ENCODE measurements around the gene MEX3D. TPM values are rescaled to one million over a fixed set of nuclear protein-coding genes. Genes with fewer than 3 reads are reported as not detected.
"Not testable (repeated sequence)": the region's sequence is repeated elsewhere in the genome, so short reads cannot be mapped to it uniquely, and the experiment has no call there.

The MEX3D gene
- total RNA-seq, 4 donors from 2014 or later, result 2.4 to 7.9 (median 5.3) TPM

- TF ChIP-seq CTCF (IDR thresholded peaks at IDR 0.05 in 4 of 5, conservative IDR thresholded peaks at IDR 0.05 in 1 of 5), result no peak
- TF ChIP-seq POLR2A (IDR thresholded peaks at IDR 0.05), result no peak
- no peak overlapping the region for H3K4me3 ChIP-seq
- no peak overlapping the region for H3K27ac ChIP-seq
- DNase-seq, result no peak
- no peaks in the 10 kb centered on the region for H3K4me1 ChIP-seq
- H3K9me3 ChIP-seq, result no peaks in the 10 kb centered on the region
- in situ Hi-C loops (cut with MboI; ENCODE audit: low sequenced_read_pairs in 4 of 4), result loop anchor here in 1 of 4 donors (25.0 kb wide), 1 partner anchor 229 kb away; the partner anchor contains the start of gene ONECUT3
- no peak for ATAC-seq
- H3K36me3 ChIP-seq, result no peaks in the 10 kb centered on the region
- intact Hi-C loops (cut with DNase I; ENCODE audit: low total_unique reads), result no loop called here
- peaks cover 15 to 30% (median 17%) of the 10 kb centered on the region in 3 donors for H3K27me3 ChIP-seq
Observed at GRCh38 chr19:1533510-1534150, 34.5 kb downstream of the MEX3D start.

DNA sequence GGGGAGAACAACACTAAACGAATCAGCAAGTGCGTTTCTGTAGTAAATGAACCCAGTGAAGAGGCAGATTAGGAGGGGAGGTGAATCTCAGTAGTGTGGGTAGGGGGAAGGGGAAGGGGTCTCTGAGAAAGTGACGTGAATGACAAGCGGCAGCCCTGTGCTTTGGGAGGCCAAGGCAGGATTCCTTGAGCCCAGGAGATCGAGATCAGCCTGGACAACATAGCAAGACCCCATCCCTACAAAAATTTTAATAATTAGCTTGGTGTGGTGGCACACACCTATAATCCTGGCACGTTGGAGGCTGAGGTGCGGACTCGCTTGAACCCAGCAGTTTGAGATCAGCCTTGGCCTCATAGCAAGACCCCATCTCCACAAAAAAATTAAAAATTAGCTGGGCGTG, 36.1 kb downstream of the MEX3D start:
- H3K27ac ChIP-seq, result no peak overlapping the region
- no peak for DNase-seq
- TF ChIP-seq POLR2A (IDR thresholded peaks at IDR 0.05) (no peak), CTCF (IDR thresholded peaks at IDR 0.05 in 4 of 5, conservative IDR thresholded peaks at IDR 0.05 in 1 of 5) (no peak)
- intact Hi-C loops (cut with DNase I; ENCODE audit: low total_unique reads), result no loop called here
- no peaks in the 10 kb centered on the region for H3K36me3 ChIP-seq
- no peak overlapping the region for H3K4me3 ChIP-seq
- no peaks in the 10 kb centered on the region for H3K9me3 ChIP-seq
- in situ Hi-C loops (cut with MboI; ENCODE audit: low sequenced_read_pairs in 4 of 4), result loop anchor here in 1 of 4 donors (25.0 kb wide), 1 partner anchor 230 kb away; the partner anchor contains the start of gene ONECUT3
- no peaks in the 10 kb centered on the region for H3K4me1 ChIP-seq
- no peak for ATAC-seq
- peaks cover 13 to 24% (median 20%) of the 10 kb centered on the region in 3 donors for H3K27me3 ChIP-seq

DNA sequence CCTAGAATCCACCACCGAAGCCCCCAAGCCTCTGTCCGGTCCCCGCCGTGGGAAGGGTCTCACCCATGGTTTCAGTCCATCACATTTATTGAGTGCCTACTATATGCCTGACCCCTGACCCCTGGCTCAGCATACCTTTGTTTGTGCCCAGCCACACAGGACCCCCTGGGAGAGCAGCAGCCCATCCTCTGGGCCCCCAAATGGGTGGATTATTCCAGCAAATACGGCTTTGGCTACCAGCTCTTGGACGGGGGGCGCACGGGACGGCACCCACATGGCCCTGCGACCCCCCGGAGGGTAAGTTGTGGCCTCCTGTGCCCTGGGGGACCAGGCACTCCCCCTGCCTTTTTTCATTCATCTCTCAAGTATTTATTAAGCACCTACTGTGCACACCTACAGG, 36.5 kb downstream of the MEX3D start:
- H3K27ac ChIP-seq, result no peak overlapping the region
- H3K36me3 ChIP-seq, result no peaks in the 10 kb centered on the region
- peaks cover 16 to 27% (median 24%) of the 10 kb centered on the region in 3 donors for H3K27me3 ChIP-seq
- DNase-seq, result no peak
- no peaks in the 10 kb centered on the region for H3K9me3 ChIP-seq
- in situ Hi-C loops (cut with MboI; ENCODE audit: low sequenced_read_pairs in 4 of 4), result loop anchor here in 1 of 4 donors (25.0 kb wide), 1 partner anchor 231 kb away; the partner anchor contains the start of gene ONECUT3
- TF ChIP-seq CTCF (IDR thresholded peaks at IDR 0.05 in 4 of 5, conservative IDR thresholded peaks at IDR 0.05 in 1 of 5), result no peak
- TF ChIP-seq POLR2A (IDR thresholded peaks at IDR 0.05), result no peak
- intact Hi-C loops (cut with DNase I; ENCODE audit: low total_unique reads), result no loop called here
- no peak for ATAC-seq
- no peaks in the 10 kb centered on the region for H3K4me1 ChIP-seq
- H3K4me3 ChIP-seq, result no peak overlapping the region

- H3K36me3 ChIP-seq; H3K4me3 ChIP-seq; H3K9me3 ChIP-seq; H3K4me1 ChIP-seq; DNase-seq; H3K27ac ChIP-seq; intact Hi-C loops (cut with DNase I; ENCODE audit: low total_unique reads); ATAC-seq: not testable (repeated sequence)
- H3K27me3 ChIP-seq, result peaks cover 22 to 34% (median 31%) of the 10 kb centered on the region in 3 donors
- in situ Hi-C loops (cut with MboI; ENCODE audit: low sequenced_read_pairs in 4 of 4), result loop anchor here in 1 of 4 donors (25.0 kb wide), 1 partner anchor 231 kb away; the partner anchor contains the start of gene ONECUT3
Observed at GRCh38 chr19:1530856-1531255, 37.3 kb downstream of the MEX3D start.

DNA sequence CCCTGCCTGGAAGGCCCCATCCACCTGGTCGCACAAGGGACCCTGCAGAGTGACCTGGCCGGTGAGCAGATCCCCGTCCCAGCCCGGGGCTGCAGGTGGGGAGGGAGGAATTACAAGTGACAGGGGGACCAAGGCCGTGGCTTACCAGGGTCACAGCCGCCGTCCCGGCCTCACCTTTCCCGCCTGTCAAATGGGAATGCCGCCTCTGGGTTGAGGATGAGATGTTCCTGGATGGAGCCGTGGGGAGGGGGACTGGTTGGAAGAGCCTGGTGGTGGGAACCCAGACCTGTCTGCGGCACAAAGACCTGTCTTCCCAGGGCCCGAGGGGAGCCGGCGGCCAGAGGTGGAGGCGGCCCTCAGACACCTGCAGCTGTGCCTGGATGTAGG, 38.7 kb downstream of the MEX3D start:
- Histone ChIP-seq H3K27ac (no peak overlapping the region), H3K4me1 (no peaks in the 10 kb centered on the region), H3K4me3 (no peak overlapping the region), H3K27me3 (peaks cover 36 to 46% (median 39%) of the 10 kb centered on the region in 3 donors), H3K36me3 (no peaks in the 10 kb centered on the region), H3K9me3 (no peaks in the 10 kb centered on the region)
- no peak for ATAC-seq
- DNase-seq, result no peak
- in situ Hi-C loops (cut with MboI; ENCODE audit: low sequenced_read_pairs in 4 of 4), result loop anchor here in 1 of 4 donors (25.0 kb wide), 1 partner anchor 233 kb away; the partner anchor contains the start of gene ONECUT3
- no peak for TF ChIP-seq POLR2A (IDR thresholded peaks at IDR 0.05)
- TF ChIP-seq CTCF (IDR thresholded peaks at IDR 0.05 in 4 of 5, conservative IDR thresholded peaks at IDR 0.05 in 1 of 5), result no peak
- intact Hi-C loops (cut with DNase I; ENCODE audit: low total_unique reads), result no loop called here
